ENCODE measurements around the gene B3GALNT2. TPM values are rescaled to one million over a fixed set of nuclear protein-coding genes. Genes with fewer than 3 reads are reported as not detected.

Gene B3GALNT2
- total RNA-seq, 1 donor from 2014 or later: 23.4 TPM

GRCh38 chr1:235455823-235456222 lies 48.4 kb downstream of the B3GALNT2 start:
- DNase-seq (ENCODE audit: low spot score): no peak

GRCh38 chr1:235455097-235455496 lies 49.2 kb downstream of the B3GALNT2 start:
- no peak for DNase-seq (ENCODE audit: low spot score)

GRCh38 chr1:235454021-235454420 lies 50.2 kb downstream of the B3GALNT2 start:
- DNase-seq (ENCODE audit: low spot score): no peak

DNA sequence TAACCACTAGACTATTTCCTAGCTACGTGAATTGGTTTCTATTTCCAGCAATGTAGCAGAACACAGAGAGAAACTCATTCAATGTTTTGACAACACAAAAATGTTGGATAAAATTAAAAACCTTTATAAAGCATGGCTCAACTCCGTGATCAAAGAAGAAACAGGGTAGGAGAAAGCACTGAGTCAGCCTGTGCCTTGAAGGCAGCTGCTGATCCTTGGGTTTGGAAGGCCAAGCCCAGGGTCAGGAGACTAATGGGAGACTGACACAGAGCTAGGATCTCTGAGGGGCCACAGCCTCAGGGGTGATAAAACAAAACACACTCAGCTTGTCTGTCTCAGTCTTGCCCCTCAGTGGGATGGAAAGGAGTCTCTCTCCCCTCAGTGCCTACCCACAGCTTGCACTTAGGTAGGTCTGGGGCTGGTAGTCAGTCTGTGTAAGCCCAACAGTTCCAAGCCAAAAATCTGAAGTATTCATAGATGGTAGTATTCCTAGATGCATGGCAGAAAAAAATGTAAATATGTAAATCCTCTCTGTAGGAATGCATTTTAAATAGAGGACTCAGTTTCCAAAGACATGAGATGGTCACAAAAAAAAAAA lies 53.3 kb downstream of the B3GALNT2 start:
- no peak for DNase-seq (ENCODE audit: low spot score)

GRCh38 chr1:235450433-235450832 lies 53.8 kb downstream of the B3GALNT2 start:
- no peak for DNase-seq (ENCODE audit: low spot score)

DNA sequence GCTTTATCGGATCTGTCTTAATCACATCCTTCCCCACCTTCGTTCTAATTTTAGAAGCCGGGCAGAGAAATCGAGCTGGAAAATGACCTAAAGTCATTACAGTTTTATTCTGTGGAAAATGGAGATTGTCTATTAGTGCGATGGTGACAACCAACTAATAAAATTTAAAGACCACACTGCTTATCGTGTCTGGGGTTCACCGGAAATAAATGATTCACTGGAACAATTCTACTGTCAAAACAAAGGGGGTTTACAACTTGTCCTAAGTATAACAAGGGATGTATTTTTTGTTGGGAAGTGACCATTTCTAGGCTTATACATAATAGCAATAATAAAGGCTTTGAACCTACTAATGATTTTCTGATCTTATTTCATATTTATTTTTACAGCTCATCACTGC lies 55.6 kb downstream of the B3GALNT2 start:
- no peak for DNase-seq (ENCODE audit: low spot score)

- DNase-seq (ENCODE audit: low spot score): no peak
Observed at GRCh38 chr1:235442788-235443429, 61.3 kb downstream of the B3GALNT2 start.

- DNase-seq (ENCODE audit: low spot score): no peak
Observed at GRCh38 chr1:235441159-235441685, 63.0 kb downstream of the B3GALNT2 start.

DNA sequence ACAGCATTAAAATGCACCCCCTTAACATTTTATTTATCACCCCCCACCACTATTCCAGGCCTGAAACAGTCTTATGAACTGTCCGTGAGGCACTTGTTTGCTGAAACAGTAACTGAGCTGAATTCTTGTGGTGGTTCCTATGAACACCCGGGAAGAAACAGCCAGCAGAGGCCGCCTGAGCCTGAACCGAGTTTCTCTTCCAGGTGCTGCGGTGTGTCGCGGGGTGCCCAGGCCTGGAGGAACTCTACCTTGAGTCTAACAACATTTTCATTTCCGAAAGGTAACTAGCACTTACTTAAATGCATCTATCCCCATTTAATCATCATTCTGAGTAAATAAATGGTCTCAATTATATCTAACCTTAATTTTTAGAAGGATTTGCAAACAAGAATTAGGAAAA lies 70.3 kb downstream of the B3GALNT2 start:
- no peak for DNase-seq (ENCODE audit: low spot score)

DNA sequence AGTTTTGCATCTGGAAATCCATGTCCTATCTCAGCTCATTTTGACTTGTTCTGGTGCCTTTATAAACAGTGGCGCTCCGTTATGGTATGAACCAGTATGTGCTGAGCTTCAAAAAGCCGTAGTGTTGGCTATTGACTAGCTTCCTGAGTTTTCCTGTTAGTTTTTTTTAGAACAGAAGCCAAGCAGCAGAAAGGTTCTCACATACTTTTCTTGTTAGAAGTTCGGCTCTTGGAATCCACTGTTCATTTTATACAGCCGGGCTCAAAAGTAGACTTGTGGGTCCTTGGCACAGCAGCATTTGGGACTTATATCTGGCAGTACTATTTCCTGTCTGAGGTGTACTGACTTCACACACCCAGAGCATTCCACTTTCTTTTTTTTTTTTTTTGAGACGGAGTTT lies 73.3 kb downstream of the B3GALNT2 start:
- DNase-seq (ENCODE audit: low spot score): no peak

GRCh38 chr1:235429143-235429542 lies 75.1 kb downstream of the B3GALNT2 start:
- DNase-seq (ENCODE audit: low spot score): no peak

DNA sequence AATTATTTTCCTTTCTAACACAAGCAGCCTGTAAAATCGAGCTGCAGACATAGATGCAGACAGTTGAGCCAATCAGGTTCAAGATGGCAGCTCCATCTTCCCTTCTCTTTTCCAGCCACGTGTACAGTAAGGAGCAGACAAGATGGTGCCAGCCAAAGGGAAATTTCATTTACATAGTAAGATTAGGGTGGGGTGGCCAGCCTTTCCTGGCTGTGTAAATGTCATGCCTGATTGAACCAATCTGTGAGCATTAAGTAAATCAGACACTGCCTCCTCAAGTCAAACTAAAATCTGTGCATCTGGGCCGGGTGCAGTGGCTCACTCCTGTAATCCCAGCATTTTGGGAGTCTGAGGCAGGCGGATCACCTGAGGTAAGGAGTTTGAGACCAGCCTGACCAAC lies 76.8 kb downstream of the B3GALNT2 start:
- DNase-seq (ENCODE audit: low spot score): no peak

- DNase-seq (ENCODE audit: low spot score): no peak
Observed at GRCh38 chr1:235426680-235427079, 77.6 kb downstream of the B3GALNT2 start.

GRCh38 chr1:235426143-235426542 lies 78.1 kb downstream of the B3GALNT2 start:
- no peak for DNase-seq (ENCODE audit: low spot score)

DNA sequence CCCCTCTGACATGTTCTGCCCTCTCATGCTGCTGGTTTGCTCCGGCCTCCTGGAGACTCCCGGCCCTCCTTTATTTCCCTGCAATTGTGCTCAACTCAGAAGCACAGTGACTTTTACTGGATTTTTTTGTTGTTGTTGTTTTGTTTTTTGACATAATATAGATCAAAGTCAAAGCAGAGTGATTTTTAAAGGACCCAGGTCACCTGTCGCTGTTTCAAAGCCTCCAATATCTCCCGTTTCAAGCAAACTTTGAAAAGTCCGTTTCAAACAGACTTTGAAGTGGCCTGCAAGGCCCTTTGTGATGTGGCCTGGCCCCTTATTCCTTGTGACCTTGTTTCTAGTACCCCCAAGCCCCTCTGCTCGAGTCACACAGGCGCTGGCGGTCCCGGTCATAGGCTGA lies 78.9 kb downstream of the B3GALNT2 start:
- no peak for DNase-seq (ENCODE audit: low spot score)

DNA sequence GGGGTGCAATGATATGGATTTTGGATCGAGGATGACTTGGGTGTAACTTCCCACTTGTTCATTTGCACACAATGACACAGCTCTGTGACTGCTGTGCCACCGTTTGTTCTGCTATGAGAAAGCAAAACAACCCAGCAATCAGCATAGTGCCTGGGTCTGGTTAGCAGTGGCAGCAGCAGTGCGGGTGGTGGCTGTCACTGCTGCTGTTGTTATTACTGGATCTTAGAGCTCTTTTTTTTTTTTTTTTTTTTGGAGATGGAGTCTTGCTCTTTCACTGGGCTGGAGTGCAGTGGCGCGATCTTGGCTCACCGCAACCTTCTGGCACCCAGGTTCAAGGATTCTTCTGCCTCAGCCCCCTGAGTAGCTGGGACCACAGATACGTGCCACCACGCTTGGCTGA lies 80.2 kb downstream of the B3GALNT2 start:
- no peak for DNase-seq (ENCODE audit: low spot score)

GRCh38 chr1:235423214-235423652 lies 81.0 kb downstream of the B3GALNT2 start:
- DNase-seq (ENCODE audit: low spot score): no peak

DNA sequence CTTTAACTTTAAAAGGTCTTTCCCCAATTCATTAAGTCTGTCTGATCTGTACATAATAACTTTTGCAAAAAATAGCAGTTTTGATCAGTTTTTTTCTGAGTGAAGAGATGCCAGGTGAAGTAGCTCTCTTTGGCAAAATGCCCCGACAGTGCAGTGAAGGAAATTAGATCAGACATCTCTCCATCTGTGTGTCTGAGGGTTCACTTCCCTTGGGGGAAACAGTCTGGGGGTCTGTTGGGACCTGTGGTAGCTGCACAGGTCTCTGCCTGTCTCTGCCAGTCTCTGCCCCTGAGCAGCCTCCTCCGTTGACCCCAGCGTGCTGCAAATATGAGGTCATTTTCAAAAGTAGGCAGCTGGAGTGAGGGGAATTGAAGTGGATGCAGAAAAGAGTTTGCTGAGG lies 82.5 kb downstream of the B3GALNT2 start:
- no peak for DNase-seq (ENCODE audit: low spot score)

- DNase-seq (ENCODE audit: low spot score): no peak
Observed at GRCh38 chr1:235417086-235417697, 87.1 kb downstream of the B3GALNT2 start.

GRCh38 chr1:235416662-235417049 lies 87.6 kb downstream of the B3GALNT2 start:
- DNase-seq (ENCODE audit: low spot score): no peak

DNA sequence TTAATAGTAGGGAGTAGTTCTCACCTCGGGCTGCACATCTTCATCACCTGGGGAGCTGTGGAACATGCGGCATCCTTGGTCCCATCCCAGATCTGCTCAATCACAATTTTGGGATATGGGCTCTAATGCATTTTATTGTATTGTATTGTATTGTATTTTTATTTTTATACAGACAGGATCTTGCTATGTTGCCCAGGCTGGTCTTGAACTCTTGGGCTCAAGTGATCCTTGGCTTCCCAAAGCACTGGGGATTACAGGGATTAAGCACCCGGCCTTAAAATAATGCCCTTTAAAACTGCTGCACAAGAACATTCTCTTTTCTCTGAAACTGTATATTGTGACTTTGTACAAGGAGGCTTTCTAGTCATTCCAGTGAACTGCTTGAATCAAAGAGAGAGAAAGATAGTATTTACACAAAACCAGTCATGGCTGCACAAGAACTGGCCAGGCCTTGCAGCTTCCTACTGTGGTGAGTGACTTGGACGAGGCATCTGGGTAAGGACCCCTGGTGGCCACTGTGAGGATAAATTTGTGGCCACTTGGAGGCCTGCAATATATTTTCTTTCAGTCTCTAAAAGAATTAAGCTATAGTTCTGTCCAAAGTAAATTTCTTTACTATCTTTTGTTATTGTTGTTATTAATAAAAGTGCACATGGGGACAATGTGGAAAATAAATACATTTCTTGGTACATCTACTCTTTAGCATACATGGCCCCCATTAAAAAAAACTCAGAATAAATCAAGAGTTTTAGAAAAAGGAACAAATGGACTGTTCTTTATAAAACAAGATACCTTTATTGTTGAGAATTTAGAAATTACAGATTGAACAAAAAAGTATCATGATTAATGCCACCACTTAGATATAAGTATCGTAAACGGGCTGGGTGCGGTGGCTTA lies 89.0 kb downstream of the B3GALNT2 start:
- DNase-seq (ENCODE audit: low spot score): no peak

All from mesenteric fat pad (tissue), 1 donor.